Measurements from ENCODE around the gene HPSE2. TPM values are rescaled to one million over a fixed set of nuclear protein-coding genes. Genes with fewer than 3 reads are reported as not detected.
"Not testable (repeated sequence)": the region's sequence is repeated elsewhere in the genome, so short reads cannot be mapped to it uniquely, and the experiment has no call there.

HPSE2 gene
- not detected in 2 replicates for total RNA-seq

DNA sequence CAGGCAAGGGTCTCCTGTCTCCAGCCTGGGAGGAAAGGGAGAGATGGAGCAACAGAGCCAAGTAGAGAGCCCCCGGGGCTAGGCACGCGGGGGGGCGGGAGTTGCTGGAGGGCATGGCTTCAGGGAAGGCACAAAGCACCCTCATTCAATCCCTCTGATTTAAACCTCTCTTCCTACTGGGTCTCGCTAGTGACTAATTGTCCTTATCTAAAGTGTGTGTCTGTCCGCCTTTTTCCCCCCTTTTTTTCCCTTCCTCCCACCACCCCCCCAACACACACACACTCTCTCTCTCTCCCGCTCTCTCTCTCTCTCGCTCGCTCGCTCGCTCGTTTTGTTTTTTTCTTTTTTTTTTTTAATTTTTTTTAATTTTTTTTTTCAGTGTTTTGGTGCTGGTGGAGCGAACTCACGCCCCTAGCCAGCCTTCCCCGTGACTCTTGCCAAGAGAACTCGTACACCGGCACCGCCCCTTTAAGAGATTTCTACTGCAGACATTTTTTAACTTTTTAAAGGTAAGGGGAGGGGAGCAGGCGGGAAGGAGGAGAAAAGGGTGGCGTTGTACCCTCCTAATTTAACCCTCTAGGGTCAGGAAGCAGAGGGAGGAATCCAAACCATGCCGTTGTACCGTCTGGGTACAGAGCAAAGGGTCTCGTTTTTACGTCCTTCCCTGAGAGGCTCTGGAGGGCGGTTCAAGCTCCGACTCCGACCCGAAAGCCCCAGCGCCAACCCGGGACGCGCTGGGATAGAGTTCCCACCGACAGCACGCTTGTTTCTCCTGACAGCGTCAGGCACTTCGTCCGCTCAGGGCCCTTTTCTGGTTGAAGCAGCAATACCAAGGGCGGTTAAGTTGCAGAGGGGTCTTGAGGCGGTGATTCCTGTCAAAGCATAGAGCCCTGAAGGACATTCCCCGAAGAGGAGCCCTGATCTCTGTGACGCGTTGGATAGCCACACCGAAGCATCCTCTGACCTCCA is at the start of gene HPSE2:
TSS of gene HPSE2 (minus strand) at position 195 of the 969 bp plus-strand sequence.
- Mint-ChIP-seq H3K4me3 (no peak within 1 kb of the TSS), H3K36me3 (ENCODE audit: low read depth) (peaks cover 2% of the 10 kb centered on the region), H3K4me1 (peaks cover 11% of the 10 kb centered on the region), H3K9me3 (peaks cover 11% of the 10 kb centered on the region), H3K27me3 (peaks cover 75% of the 10 kb centered on the region), H3K27ac (peak within 1 kb of the TSS; percentile 21)
- intact Hi-C loops (cut with micrococcal nuclease), result loop anchor here (2.0 to 10.0 kb wide), 2 partner anchors 299 to 1989 kb away; partner anchors contain the start of gene LBX1
- DNase-seq, result no peak

DNA sequence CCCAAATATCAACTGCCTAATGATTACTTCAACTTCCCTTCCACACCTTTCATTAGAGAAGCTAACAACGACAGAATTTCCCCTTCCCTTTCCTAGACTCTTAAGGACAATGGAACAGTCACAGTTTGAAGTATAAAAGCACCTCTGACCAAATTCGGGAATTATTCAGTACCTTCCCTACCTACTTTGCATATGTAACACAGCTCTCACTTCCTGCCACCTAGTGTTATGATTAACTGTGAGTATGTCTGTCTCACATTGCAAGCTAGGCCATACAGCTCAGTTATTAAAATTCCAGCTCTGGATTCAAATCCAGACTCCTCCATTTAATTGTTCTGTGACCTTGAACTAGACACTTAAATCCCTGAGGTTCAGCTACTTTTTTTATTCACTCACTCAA is 44.8 kb upstream of the HPSE2 start:
- intact Hi-C loops (cut with micrococcal nuclease), result no loop called here

DNA sequence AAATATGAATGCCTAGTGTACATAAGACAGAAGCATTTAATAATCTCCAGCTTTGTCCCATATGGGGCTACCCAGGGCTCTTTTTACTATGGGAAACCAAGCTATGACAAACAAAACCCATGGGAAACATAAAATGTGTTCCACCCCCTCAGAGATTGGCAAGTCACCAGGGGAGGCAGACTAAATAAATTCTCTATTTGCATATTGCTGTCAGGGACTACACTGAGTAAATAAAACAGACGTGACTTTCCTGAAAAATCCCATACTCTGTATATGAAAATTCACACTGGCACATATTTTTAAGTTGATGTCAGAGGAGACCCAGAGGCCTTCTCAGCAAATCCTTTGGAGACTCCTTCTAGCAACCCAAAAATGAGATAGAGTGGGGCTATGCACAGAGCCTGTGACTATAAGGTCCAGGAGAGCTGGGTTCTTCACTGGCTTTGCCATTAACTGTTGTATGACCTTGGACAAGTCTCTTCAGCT is 44.0 kb upstream of the HPSE2 start:
- intact Hi-C loops (cut with micrococcal nuclease), result no loop called here
- Mint-ChIP-seq H3K36me3 (ENCODE audit: low read depth) (no peaks in the 10 kb centered on the region), H3K4me3 (no peak overlapping the region), H3K27me3 (peaks cover 8% of the 10 kb centered on the region), H3K9me3 (peaks cover 9% of the 10 kb centered on the region), H3K27ac (no peak overlapping the region), H3K4me1 (no peaks in the 10 kb centered on the region)
- no peak for DNase-seq

More for the DNA sequence above, 44.8 kb upstream of the HPSE2 start:
- no peak for DNase-seq
- no peaks in the 10 kb centered on the region for H3K4me1 Mint-ChIP-seq
- peaks cover 9% of the 10 kb centered on the region for H3K9me3 Mint-ChIP-seq
- H3K36me3 Mint-ChIP-seq (ENCODE audit: low read depth), result no peaks in the 10 kb centered on the region
- no peak overlapping the region for H3K4me3 Mint-ChIP-seq
- H3K27me3 Mint-ChIP-seq, result peaks cover 8% of the 10 kb centered on the region
- no peak overlapping the region for H3K27ac Mint-ChIP-seq

DNA sequence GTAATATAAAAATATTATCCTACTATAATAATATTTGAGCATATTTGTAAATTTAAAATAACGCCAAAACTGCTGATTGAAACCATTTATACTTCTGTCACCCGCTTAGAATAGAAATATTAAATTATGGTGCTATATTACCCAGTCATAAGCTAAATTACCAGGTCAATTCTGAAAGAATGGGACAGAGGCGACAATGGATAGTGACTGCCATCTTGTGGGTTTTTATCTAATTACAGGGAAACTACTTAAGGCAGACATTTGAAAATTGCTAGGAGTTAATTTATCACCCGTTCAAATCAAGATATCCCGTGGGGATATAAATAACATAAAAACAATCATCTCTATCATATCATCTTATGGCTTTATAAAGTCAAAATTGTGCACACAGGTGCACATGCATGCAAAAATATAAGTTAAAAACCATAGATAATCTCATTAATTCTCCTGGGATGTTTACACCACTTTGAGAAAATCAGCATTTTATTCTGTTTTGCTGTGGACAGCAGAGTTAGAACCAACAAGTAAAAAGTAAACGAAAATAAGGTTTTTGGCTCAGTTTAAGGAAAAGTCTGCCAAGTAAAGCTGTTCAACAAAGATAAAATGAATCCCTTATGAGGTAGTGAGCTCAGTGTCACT is 41.3 kb upstream of the HPSE2 start:
- DNase-seq, result no peak
- peaks cover 10% of the 10 kb centered on the region for H3K27me3 Mint-ChIP-seq
- no peak overlapping the region for H3K27ac Mint-ChIP-seq
- intact Hi-C loops (cut with micrococcal nuclease), result no loop called here
- H3K4me3 Mint-ChIP-seq, result no peak overlapping the region
- no peaks in the 10 kb centered on the region for H3K9me3 Mint-ChIP-seq
- H3K4me1 Mint-ChIP-seq, result no peaks in the 10 kb centered on the region
- H3K36me3 Mint-ChIP-seq (ENCODE audit: low read depth), result no peaks in the 10 kb centered on the region

DNA sequence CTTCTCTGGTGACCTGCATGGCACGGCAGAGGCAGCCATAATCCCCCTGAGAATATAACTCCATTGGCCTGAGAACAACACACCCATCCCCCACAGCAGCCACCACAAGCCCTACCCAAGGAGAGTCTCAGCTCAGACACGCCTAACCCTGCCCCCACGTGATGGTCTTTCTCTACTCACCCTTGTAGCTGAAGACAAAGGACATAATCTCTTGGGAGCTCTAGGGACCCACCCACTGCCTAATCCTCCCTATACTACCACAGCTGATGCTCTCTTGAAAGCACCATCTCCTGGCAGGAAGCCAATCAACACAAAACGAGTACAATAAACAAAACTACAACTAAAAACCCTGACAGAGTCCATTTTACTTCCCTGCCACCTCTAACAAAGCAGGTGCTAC is 30.7 kb upstream of the HPSE2 start:
- Mint-ChIP-seq H3K27ac (no peak overlapping the region), H3K4me1 (no peaks in the 10 kb centered on the region), H3K9me3 (no peaks in the 10 kb centered on the region), H3K27me3 (no peaks in the 10 kb centered on the region), H3K4me3 (no peak overlapping the region), H3K36me3 (ENCODE audit: low read depth) (no peaks in the 10 kb centered on the region)
- no peak for DNase-seq
- intact Hi-C loops (cut with micrococcal nuclease), result no loop called here

DNA sequence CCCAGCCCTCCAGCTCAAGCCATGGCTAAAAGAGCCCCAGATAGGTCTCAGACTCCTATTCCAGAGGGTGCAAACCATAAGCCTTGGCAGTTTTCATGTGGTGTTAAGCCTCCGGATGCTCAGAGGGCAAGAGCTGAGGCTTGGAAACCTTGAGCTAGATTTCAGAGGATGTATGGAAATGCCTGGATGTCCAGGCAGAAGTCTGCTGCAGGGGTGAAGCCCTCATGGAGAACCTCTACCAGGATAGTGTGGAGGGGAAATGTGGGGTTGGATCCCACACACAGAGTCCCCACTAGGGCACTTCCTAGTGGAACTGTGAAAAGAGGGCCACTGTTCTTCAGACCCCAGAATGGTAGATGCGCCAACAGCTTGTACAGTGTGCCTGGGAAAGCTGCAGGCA is 13.2 kb upstream of the HPSE2 start:
- DNase-seq, result no peak
- Mint-ChIP-seq H3K4me3 (no peak overlapping the region), H3K9me3 (peaks cover 14% of the 10 kb centered on the region), H3K27ac (no peak overlapping the region), H3K27me3 (peaks cover 2% of the 10 kb centered on the region), H3K4me1 (no peaks in the 10 kb centered on the region), H3K36me3 (ENCODE audit: low read depth) (no peaks in the 10 kb centered on the region)
- intact Hi-C loops (cut with micrococcal nuclease), result no loop called here

DNA sequence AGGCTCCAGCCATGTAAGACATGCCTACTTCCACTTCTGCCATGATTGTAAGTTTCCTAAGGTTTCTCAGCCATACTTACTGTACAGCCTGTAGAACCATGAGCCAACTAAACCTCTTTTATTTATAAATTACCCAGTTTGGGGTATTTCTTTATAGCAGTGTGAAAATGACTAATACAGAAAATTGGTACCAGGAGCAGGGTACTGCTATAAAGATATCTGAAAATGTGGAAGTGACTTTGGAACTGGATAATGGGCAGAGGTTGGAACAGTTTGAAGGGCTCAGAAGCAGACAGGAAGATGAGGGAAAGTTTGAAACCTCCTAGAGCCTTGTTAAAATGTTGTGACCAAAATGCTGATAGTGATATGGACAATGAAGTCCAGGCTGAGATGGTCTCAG is 12.2 kb upstream of the HPSE2 start:
- DNase-seq; intact Hi-C loops (cut with micrococcal nuclease); H3K36me3 Mint-ChIP-seq (ENCODE audit: low read depth); H3K4me3 Mint-ChIP-seq; H3K4me1 Mint-ChIP-seq; H3K27ac Mint-ChIP-seq; H3K27me3 Mint-ChIP-seq: not testable (repeated sequence)
- H3K9me3 Mint-ChIP-seq, result peaks cover 14% of the 10 kb centered on the region

DNA sequence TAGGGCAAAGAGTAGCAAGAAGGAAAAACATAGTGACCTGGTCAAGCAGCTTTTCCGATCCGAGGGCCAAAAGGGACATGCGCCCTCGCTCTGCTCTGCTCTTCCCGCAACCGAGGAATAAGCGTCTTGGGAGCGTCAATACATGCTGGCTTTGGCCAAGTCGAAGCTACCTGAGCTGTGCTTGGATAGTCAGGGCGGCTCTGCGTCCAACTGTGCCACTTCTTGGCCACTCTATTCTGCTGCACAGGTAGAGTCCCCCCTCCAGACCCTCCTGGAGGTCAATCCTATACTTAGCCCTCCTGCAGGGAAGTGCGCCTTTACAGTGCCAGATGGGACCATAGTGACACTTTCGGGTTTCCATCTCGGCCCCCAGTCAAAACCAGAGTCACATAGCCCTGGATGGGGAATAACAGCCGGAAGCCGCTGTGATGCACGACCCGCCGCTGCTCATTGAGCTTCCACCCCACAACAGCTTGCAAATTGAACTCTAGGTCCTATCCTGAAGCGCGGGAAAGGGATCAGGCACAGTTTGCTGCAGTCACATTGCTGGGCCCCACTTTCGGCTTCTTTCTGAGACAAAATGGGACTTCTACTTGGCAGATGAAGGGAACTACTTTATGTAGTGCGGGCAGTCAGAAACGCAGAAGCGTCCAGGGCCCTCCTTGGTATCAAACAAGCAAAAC is 1.1 kb upstream of the HPSE2 start:
- intact Hi-C loops (cut with micrococcal nuclease), result loop anchor here (2.0 to 10.0 kb wide), 2 partner anchors 298 to 1988 kb away; partner anchors contain the start of gene LBX1
- peaks cover 11% of the 10 kb centered on the region for H3K4me1 Mint-ChIP-seq
- no peak overlapping the region for H3K4me3 Mint-ChIP-seq
- no peak for DNase-seq
- H3K27ac Mint-ChIP-seq, result no peak overlapping the region
- H3K36me3 Mint-ChIP-seq (ENCODE audit: low read depth), result peaks cover 2% of the 10 kb centered on the region
- H3K9me3 Mint-ChIP-seq, result peaks cover 7% of the 10 kb centered on the region
- H3K27me3 Mint-ChIP-seq, result peaks cover 67% of the 10 kb centered on the region

DNA sequence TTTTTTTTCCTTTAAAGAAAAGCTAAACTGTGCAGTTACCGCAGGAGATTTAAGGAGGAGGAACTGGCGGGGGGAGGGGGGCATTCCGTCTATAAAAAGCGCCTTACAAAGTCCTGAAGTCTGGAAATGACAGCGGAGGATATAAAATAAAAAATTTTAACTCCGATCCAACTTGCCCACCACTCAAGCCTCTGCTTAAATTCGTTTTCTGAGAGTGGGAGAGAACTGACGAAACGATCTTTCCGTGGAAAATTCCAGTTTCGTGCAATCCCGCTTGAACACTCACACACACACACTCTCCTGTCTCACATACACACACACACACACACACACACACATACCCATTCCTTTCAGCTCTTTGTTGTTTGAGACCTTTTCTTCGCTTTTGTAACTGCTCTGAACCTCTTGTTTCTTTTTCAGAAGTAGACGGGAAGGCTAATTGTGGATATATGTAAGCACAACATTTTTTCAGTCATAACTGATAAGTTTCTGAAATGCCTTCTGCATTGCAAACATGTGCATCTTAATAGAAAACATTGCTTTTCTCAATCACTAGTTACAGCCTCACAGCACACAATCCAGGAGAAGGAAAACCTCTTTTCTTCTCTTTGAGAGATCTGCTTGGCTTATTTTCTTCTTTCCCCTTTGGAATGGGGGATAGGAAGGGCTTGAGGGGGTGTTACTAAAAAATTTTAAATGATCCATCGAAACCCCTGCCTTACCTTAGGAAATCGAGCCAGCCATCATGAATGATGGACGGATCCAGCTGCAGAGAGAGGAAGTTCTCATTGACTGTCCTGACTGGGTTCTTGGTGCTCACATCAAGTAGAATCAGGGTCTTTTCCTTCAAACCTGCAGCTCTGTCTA is 628 bp downstream of the HPSE2 start:
- no peak for DNase-seq
- peak overlapping the region; percentile 21 for H3K27ac Mint-ChIP-seq
- intact Hi-C loops (cut with micrococcal nuclease), result loop anchor here (10.0 kb wide), 1 partner anchor 1990 kb away; the partner anchor contains the start of gene LBX1
- H3K9me3 Mint-ChIP-seq, result peaks cover 11% of the 10 kb centered on the region
- peaks cover 2% of the 10 kb centered on the region for H3K36me3 Mint-ChIP-seq (ENCODE audit: low read depth)
- peaks cover 11% of the 10 kb centered on the region for H3K4me1 Mint-ChIP-seq
- peaks cover 78% of the 10 kb centered on the region for H3K27me3 Mint-ChIP-seq
- no peak overlapping the region for H3K4me3 Mint-ChIP-seq

DNA sequence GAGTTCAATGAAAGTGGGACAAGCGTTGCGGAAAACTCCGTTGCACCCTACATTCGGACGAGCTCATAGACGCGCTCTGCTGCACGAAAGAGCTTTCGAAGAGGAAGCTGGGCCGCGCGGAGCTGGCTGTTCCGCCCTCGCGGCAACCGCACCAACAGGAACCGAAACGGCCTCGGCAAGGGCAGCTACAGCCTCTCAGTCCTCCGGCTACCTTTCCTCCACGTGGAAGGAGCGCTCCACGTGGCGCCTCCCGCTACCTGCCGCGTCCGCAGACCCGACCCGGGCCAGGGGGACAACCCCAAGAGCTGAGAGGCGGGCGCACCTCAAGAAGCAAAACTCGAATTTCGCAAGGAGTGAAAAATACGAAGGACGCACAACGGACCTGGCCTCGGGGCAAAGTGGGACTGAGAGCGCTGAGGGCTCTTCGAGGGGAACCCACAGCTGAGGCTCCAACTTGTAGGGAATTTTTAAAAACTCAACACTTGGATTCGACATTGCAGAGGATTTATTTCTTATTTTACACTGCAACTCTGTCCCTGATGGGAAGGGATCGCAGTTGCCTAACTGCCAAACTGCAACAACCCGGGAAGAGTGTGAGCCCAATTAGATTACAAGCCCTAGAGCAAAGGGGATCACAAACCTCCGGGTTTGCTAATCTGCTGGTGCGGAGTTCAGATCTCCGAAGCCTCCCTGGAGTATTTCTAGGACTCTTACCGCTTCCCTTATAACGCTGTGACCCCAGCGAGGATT is 1.4 kb downstream of the HPSE2 start:
- H3K9me3 Mint-ChIP-seq, result peaks cover 11% of the 10 kb centered on the region
- DNase-seq, result peak; percentile 81
- peaks cover 2% of the 10 kb centered on the region for H3K36me3 Mint-ChIP-seq (ENCODE audit: low read depth)
- H3K27ac Mint-ChIP-seq, result peak overlapping the region; percentile 25
- H3K27me3 Mint-ChIP-seq, result peaks cover 83% of the 10 kb centered on the region
- peak overlapping the region; percentile 71 for H3K4me3 Mint-ChIP-seq
- peaks cover 11% of the 10 kb centered on the region for H3K4me1 Mint-ChIP-seq
- intact Hi-C loops (cut with micrococcal nuclease), result loop anchor here (10.0 kb wide), 1 partner anchor 1991 kb away; the partner anchor contains the start of gene LBX1

DNA sequence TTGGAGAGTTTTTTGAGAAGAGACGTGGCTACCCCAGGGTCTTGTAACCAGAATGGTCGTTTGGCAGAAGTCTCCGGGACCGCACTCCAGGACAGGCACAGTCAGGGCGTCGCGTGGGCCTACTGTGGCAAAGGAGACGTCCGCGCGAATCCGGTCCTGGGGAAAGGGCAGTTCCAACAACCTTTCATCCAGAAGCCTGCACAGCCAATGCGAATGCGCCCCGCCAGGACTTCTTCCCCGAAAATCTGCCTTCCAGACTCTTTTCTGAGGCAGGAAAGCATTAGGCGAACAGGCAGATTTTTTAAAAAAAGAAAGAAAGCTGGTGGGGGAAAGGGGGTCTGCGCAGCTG is 2.0 kb downstream of the HPSE2 start:
- Mint-ChIP-seq H3K4me3 (peak overlapping the region; percentile 71), H3K27ac (no peak overlapping the region), H3K27me3 (peaks cover 83% of the 10 kb centered on the region), H3K9me3 (peaks cover 11% of the 10 kb centered on the region), H3K36me3 (ENCODE audit: low read depth) (peaks cover 2% of the 10 kb centered on the region), H3K4me1 (peaks cover 11% of the 10 kb centered on the region)
- intact Hi-C loops (cut with micrococcal nuclease), result loop anchor here (10.0 kb wide), 1 partner anchor 1991 kb away; the partner anchor contains the start of gene LBX1
- no peak for DNase-seq

DNA sequence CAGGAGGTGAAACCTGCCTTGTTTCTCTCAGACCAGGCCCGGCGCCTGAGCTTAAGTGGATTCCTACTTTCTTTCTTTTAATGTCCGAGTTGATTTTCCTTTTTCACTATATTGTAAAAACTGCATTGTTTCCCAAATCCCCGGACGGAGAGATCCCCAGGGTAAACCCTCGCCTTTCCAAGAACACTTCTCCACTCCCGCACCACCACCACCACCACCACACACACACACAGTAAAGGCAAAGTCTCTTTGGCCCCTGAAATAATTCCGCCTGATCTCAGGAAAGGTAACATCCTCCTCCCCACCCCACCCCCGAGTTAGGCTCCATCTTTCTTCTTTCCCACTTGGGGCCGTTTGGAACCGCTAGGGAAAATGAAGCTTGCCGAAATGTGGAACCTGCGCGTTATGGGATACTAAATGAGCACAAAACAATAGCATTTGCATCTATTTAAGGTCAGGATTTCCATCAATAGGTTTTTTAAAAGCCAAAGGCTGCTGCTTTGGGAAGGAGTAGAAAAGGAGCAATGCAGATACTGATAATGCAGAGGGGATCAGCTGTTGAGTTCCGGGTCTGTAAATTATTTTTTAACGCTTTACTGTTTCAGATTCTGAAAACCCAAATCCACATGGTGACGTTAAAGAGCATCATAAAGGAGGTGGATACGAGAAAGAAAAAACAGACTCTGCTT is 2.5 kb downstream of the HPSE2 start:
- no peak for DNase-seq
- intact Hi-C loops (cut with micrococcal nuclease), result loop anchor here (10.0 kb wide), 1 partner anchor 1992 kb away; the partner anchor contains the start of gene LBX1
- H3K36me3 Mint-ChIP-seq (ENCODE audit: low read depth), result peaks cover 2% of the 10 kb centered on the region
- H3K4me1 Mint-ChIP-seq, result peaks cover 11% of the 10 kb centered on the region
- H3K9me3 Mint-ChIP-seq, result peaks cover 11% of the 10 kb centered on the region
- H3K27ac Mint-ChIP-seq, result no peak overlapping the region
- H3K4me3 Mint-ChIP-seq, result no peak overlapping the region
- H3K27me3 Mint-ChIP-seq, result peaks cover 83% of the 10 kb centered on the region

Data from activated CD4-positive, alpha-beta T cell treated with anti-CD3 and anti-CD28 coated beads, Interleukin-2, amount 10 ng/mL, durations not matched to agents 24 days and 14 days (primary cell).